Stimulated activated CD8-positive, alpha-beta memory T cell treated with anti-CD3 and anti-CD28 coated beads, Interleukin-4, amount 100 ng/mL, for 24 hours (primary cell): ENCODE data around the gene HHAT.

Experiments used
- DNase-seq: peaks from one replicate; pipeline ENCODE4 v3.0.0-alpha.2; 2020; ENCODE audit warnings: low read depth

HHAT gene

GRCh38 chr1:210687582-210688279 lies 359.0 kb downstream of the HHAT start:
- DNase-seq: no peak

GRCh38 chr1:210688512-210689234 lies 360.0 kb downstream of the HHAT start:
- DNase-seq: no peak

GRCh38 chr1:210689826-210690225 lies 361.1 kb downstream of the HHAT start:
- DNase-seq: no peak

- no peak for DNase-seq
Observed at GRCh38 chr1:210690236-210690635, 361.5 kb downstream of the HHAT start.

GRCh38 chr1:210691039-210691610 lies 362.4 kb downstream of the HHAT start:
- DNase-seq: no peak

- no peak for DNase-seq
Observed at GRCh38 chr1:210692796-210693195, 364.1 kb downstream of the HHAT start.

GRCh38 chr1:210695026-210695425 lies 366.3 kb downstream of the HHAT start:
- no peak for DNase-seq

GRCh38 chr1:210696709-210697108 lies 368.0 kb downstream of the HHAT start:
- DNase-seq: no peak

GRCh38 chr1:210697185-210697584 lies 368.5 kb downstream of the HHAT start:
- DNase-seq: no peak

GRCh38 chr1:210698661-210699060 lies 370.0 kb downstream of the HHAT start:
- DNase-seq: no peak

- DNase-seq: no peak
Observed at GRCh38 chr1:210700083-210700482, 371.4 kb downstream of the HHAT start.

GRCh38 chr1:210700511-210700910 lies 371.8 kb downstream of the HHAT start:
- no peak for DNase-seq

- no peak for DNase-seq
Observed at GRCh38 chr1:210702506-210702905, 373.8 kb downstream of the HHAT start.

- no peak for DNase-seq
Observed at GRCh38 chr1:210703593-210703992, 374.9 kb downstream of the HHAT start.

- DNase-seq: no peak
Observed at GRCh38 chr1:210705086-210705485, 376.4 kb downstream of the HHAT start.

- DNase-seq: no peak
Observed at GRCh38 chr1:210706246-210706645, 377.5 kb downstream of the HHAT start.

- DNase-seq: no peak
Observed at GRCh38 chr1:210707300-210708240, 378.9 kb downstream of the HHAT start.

- no peak for DNase-seq
Observed at GRCh38 chr1:210709701-210710100, 381.0 kb downstream of the HHAT start.

- DNase-seq: no peak
Observed at GRCh38 chr1:210711825-210712612, 383.3 kb downstream of the HHAT start.

- no peak for DNase-seq
Observed at GRCh38 chr1:210715072-210715471, 386.4 kb downstream of the HHAT start.

GRCh38 chr1:210722410-210723081 lies 393.8 kb downstream of the HHAT start:
- DNase-seq: no peak
